ENCODE results near the gene IRF7. TPM values are rescaled to one million over a fixed set of nuclear protein-coding genes. Genes with fewer than 3 reads are reported as not detected.

IRF7 gene
- total RNA-seq, 1 donor from 2014 or later: 40.8 TPM

DNA sequence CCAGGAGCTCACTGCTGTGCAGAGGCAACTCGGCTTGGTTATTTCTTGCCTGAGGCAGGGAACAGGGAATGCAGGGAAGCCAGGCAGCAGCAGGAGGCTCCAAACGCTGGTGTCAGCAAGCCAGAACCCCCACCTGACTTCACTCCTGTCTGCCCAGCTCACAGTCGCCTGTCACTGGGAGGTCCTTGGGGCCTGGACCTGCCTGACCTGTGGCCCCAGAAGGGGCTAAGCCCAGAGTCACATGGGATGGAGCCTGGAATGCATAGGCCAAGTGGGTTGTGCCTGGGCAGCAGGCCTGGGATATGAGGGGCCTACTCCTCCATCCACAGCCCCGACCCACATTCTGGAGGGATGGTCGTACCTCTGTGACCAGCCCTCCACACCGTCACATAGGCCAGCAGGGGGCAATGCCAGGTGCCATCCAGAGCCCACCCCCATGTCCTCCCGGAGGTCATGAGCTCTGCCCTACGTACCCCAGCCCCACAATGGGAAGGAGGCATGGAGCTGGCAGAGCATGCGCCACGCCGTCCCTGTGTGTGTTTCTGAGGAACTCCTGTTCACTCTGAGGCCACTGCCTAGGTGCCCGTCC lies 49.7 kb downstream of the IRF7 start:
- TF ChIP-seq, protein P1, sequence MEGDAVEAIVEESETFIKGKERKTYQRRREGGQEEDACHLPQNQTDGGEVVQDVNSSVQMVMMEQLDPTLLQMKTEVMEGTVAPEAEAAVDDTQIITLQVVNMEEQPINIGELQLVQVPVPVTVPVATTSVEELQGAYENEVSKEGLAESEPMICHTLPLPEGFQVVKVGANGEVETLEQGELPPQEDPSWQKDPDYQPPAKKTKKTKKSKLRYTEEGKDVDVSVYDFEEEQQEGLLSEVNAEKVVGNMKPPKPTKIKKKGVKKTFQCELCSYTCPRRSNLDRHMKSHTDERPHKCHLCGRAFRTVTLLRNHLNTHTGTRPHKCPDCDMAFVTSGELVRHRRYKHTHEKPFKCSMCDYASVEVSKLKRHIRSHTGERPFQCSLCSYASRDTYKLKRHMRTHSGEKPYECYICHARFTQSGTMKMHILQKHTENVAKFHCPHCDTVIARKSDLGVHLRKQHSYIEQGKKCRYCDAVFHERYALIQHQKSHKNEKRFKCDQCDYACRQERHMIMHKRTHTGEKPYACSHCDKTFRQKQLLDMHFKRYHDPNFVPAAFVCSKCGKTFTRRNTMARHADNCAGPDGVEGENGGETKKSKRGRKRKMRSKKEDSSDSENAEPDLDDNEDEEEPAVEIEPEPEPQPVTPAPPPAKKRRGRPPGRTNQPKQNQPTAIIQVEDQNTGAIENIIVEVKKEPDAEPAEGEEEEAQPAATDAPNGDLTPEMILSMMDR (conservative IDR thresholded peaks at IDR 0.05; ENCODE audit: low read depth, low read length): peak; percentile 5
- H3K4me3 ChIP-seq (ENCODE audit: low read depth, low read length): peak overlapping the region; percentile 14
- DNase-seq (ENCODE audit: low read depth): no peak

GRCh38 chr11:563812-564578 lies 51.8 kb downstream of the IRF7 start:
- no peak for DNase-seq (ENCODE audit: low read depth)

DNA sequence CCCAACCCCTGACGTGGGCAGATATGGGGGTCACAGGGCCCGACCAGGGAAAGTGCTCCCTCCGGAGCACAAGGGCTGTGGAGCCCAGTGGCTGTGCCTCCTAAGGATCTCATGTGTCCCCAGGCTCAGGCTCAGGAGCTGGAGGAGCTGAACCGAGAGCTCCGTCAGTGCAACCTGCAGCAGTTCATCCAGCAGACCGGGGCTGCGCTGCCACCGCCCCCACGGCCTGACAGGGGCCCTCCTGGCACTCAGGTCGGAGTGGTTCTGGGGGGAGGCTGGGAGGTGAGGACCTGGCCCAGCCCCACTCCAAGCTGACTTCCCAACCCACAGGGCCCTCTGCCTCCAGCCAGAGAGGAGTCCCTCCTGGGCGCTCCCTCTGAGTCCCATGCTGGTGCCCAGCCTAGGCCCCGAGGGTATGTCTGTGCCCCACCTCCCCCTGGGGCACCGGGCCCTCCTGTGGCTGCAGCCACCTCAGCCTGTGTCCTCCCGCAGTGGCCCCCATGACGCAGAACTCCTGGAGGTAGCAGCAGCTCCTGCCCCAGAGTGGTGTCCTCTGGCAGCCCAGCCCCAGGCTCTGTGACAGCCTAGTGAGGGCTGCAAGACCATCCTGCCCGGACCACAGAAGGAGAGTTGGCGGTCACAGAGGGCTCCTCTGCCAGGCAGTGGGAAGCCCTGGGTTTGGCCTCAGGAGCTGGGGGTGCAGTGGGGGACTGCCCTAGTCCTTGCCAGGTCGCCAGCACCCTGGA lies 52.5 kb downstream of the IRF7 start:
- peak overlapping the region; percentile 69 for H3K4me3 ChIP-seq (ENCODE audit: low read depth, low read length)
- DNase-seq (ENCODE audit: low read depth): no peak
- TF ChIP-seq, protein P1 (conservative IDR thresholded peaks at IDR 0.05; ENCODE audit: low read depth, low read length): no peak

More at GRCh38 chr11:563812-564578, 51.8 kb downstream of the IRF7 start:
- TF ChIP-seq, protein P1 (conservative IDR thresholded peaks at IDR 0.05; ENCODE audit: low read depth, low read length): no peak
- no peak overlapping the region for H3K4me3 ChIP-seq (ENCODE audit: low read depth, low read length)

Other genes with a start within 250 kb of the IRF7 start
- gene B4GALNT4, start 246.5 kb downstream of the IRF7 start, total RNA-seq: 13.9 and 24.4 TPM in 2 replicates
- gene PKP3, start 221.7 kb downstream of the IRF7 start, total RNA-seq: 20.6 and 30.7 TPM in 2 replicates
- 52.9 and 83.9 TPM in 2 replicates for gene SIGIRR, start 201.0 kb downstream of the IRF7 start, total RNA-seq
- 7.7 and 20.1 TPM in 2 replicates for gene ANO9, start 173.9 kb downstream of the IRF7 start, total RNA-seq
- 53.4 and 66.1 TPM in 2 replicates for gene PTDSS2, start 165.7 kb downstream of the IRF7 start, total RNA-seq
- gene RNH1, start 108.7 kb downstream of the IRF7 start, total RNA-seq: 163 and 204 TPM in 2 replicates
- gene HRAS, start 80.4 kb downstream of the IRF7 start, total RNA-seq: 63.2 and 128 TPM in 2 replicates
- gene LRRC56, start 78.4 kb downstream of the IRF7 start, total RNA-seq: 0.87 and 1.6 TPM in 2 replicates
- gene LMNTD2, start 55.2 kb downstream of the IRF7 start, total RNA-seq: 1.5 and 2.2 TPM in 2 replicates
- 106 and 154 TPM in 2 replicates for gene RASSF7, start 55.0 kb downstream of the IRF7 start, total RNA-seq
- 24.2 and 33.5 TPM in 2 replicates for gene PHRF1, start 39.5 kb downstream of the IRF7 start, total RNA-seq
- gene CDHR5, start 9.0 kb upstream of the IRF7 start, total RNA-seq: not detected in 2 replicates
- gene SCT, start 11.2 kb upstream of the IRF7 start, total RNA-seq: not detected in 2 replicates
- not detected in 2 replicates for gene DRD4, start 21.3 kb upstream of the IRF7 start, total RNA-seq
- 38.2 and 40.4 TPM in 2 replicates for gene DEAF1, start 79.3 kb upstream of the IRF7 start, total RNA-seq
- 10.7 and 20.8 TPM in 2 replicates for gene TMEM80, start 79.9 kb upstream of the IRF7 start, total RNA-seq
- gene EPS8L2, start 90.3 kb upstream of the IRF7 start, total RNA-seq: 145 and 151 TPM in 2 replicates
- 332 and 365 TPM in 2 replicates for gene TALDO1, start 131.5 kb upstream of the IRF7 start, total RNA-seq
- gene GATD1, start 161.5 kb upstream of the IRF7 start, total RNA-seq: 32.6 and 68.8 TPM in 2 replicates
- gene CEND1, start 174.1 kb upstream of the IRF7 start, total RNA-seq: 0.14 TPM in 1 of 2 replicates, not detected in the other
- gene SLC25A22, start 182.3 kb upstream of the IRF7 start, total RNA-seq: 20.1 and 33.6 TPM in 2 replicates
- gene PIDD1, start 189.3 kb upstream of the IRF7 start, total RNA-seq: 17.4 and 32.1 TPM in 2 replicates
- gene RPLP2, start 194.0 kb upstream of the IRF7 start, total RNA-seq: 663 and 837 TPM in 2 replicates
- 19.1 and 34.7 TPM in 2 replicates for gene PNPLA2, start 203.0 kb upstream of the IRF7 start, total RNA-seq
- gene CRACR2B, start 212.0 kb upstream of the IRF7 start, total RNA-seq: 21.0 and 55.7 TPM in 2 replicates
- 538 and 626 TPM in 2 replicates for gene CD151, start 217.0 kb upstream of the IRF7 start, total RNA-seq
- gene POLR2L, start 226.6 kb upstream of the IRF7 start, total RNA-seq: 166 and 213 TPM in 2 replicates
- 118 and 188 TPM in 2 replicates for gene TSPAN4, start 226.9 kb upstream of the IRF7 start, total RNA-seq